Activated CD4-positive, alpha-beta memory T cell treated with anti-CD3 and anti-CD28 coated beads, Interleukin-2, amount 10 ng/mL, durations not matched to agents 7 days and 5 days (primary cell): ENCODE data around the gene ST6GALNAC1. TPM values are rescaled to one million over a fixed set of nuclear protein-coding genes. Genes with fewer than 3 reads are reported as not detected.
A peak's percentile ranks its signal among the peaks of the same experiment; 100 is the strongest.
"Not testable (repeated sequence)": the region's sequence is repeated elsewhere in the genome, so short reads cannot be mapped to it uniquely, and the experiment has no call there.

Experiments used
- CTCF ChIA-PET: fragments of 350-600 bp; sonication (Branson Sonifier 250); formaldehyde crosslinking; loops from one replicate; lab custom pipeline; 2021; ENCODE audit warnings: antibody characterized with exemption, inconsistent platforms; lab: Charles Lee
- POLR2A ChIA-PET: fragments of 350-600 bp; sonication (Branson Sonifier 250); formaldehyde crosslinking; loops from one replicate; lab custom pipeline; 2021; ENCODE audit warnings: antibody characterized with exemption; lab: Charles Lee
- DNase-seq: peaks from one replicate; pipeline ENCODE4 v3.0.0-alpha.2; 2020
- H3K27ac Mint-ChIP-seq: one replicate; pipeline ENCODE4 v1.8.0; 2021; ENCODE audit warnings: mild to moderate bottlenecking, mixed read lengths
- H3K27me3 Mint-ChIP-seq: one replicate; pipeline ENCODE4 v1.8.0; 2021; ENCODE audit warnings: mixed read lengths
- H3K36me3 Mint-ChIP-seq: one replicate; pipeline ENCODE4 v1.8.0; 2021; ENCODE audit warnings: low read depth, mixed read lengths
- H3K4me1 Mint-ChIP-seq: one replicate; pipeline ENCODE4 v1.8.0; 2021; ENCODE audit warnings: mixed read lengths
- H3K4me3 Mint-ChIP-seq: one replicate; pipeline ENCODE4 v1.8.0; 2021; ENCODE audit warnings: mild to moderate bottlenecking, mixed read lengths
- H3K9me3 Mint-ChIP-seq: one replicate; pipeline ENCODE4 v1.8.0; 2021; ENCODE audit warnings: mixed read lengths
- total RNA-seq, 2 experiments: library from RNA; stranded (reverse); gene quantifications; one replicate each; pipeline ENCODE4 v1.2.3, GENCODE V29; 2021

Gene ST6GALNAC1
- total RNA-seq, 2 experiments from 2014 or later, result 3.1 to 4.0 TPM

GRCh38 chr17:76657505-76658241, 14.1 kb upstream of the ST6GALNAC1 start:
- ChIA-PET POLR2A (interaction anchor here (1.0 to 3.4 kb wide), 2 partner anchors 14 to 80 kb away, joined by 4 to 13 read pairs; partner anchors contain the start of gene MFSD11), CTCF (interaction anchor here (1.8 kb wide), 1 partner anchor 23 kb away, joined by 5 read pairs; no protein-coding TSS in a partner anchor)
- DNase-seq, result no peak
- H3K4me3 Mint-ChIP-seq, result no peak overlapping the region
- H3K27ac Mint-ChIP-seq, result no peak overlapping the region
- H3K27me3 Mint-ChIP-seq, result peaks cover 2% of the 10 kb centered on the region
- H3K9me3 Mint-ChIP-seq, result no peaks in the 10 kb centered on the region
- H3K4me1 Mint-ChIP-seq, result peaks cover 32% of the 10 kb centered on the region
- H3K36me3 Mint-ChIP-seq, result peaks cover 9% of the 10 kb centered on the region

GRCh38 chr17:76654408-76654807, 10.9 kb upstream of the ST6GALNAC1 start:
- ChIA-PET POLR2A (no interaction called here), CTCF (interaction anchor here (0.6 kb wide), 1 partner anchor 92 kb away, joined by 3 read pairs; no protein-coding TSS in a partner anchor)
- Mint-ChIP-seq H3K4me3 (no peak overlapping the region), H3K36me3 (peaks cover 3% of the 10 kb centered on the region), H3K27me3 (peaks cover 15% of the 10 kb centered on the region), H3K27ac (no peak overlapping the region), H3K4me1 (peaks cover 20% of the 10 kb centered on the region), H3K9me3 (no peaks in the 10 kb centered on the region)
- no peak for DNase-seq

GRCh38 chr17:76650504-76650903, 6.9 kb upstream of the ST6GALNAC1 start:
- ChIA-PET POLR2A (no interaction called here), CTCF (no interaction called here)
- no peak for DNase-seq
- peaks cover 2% of the 10 kb centered on the region for H3K36me3 Mint-ChIP-seq
- no peak overlapping the region for H3K4me3 Mint-ChIP-seq
- peaks cover 5% of the 10 kb centered on the region for H3K4me1 Mint-ChIP-seq
- H3K9me3 Mint-ChIP-seq, result no peaks in the 10 kb centered on the region
- H3K27me3 Mint-ChIP-seq, result peaks cover 22% of the 10 kb centered on the region
- no peak overlapping the region for H3K27ac Mint-ChIP-seq

- H3K27me3 Mint-ChIP-seq, result peaks cover 19% of the 10 kb centered on the region
- H3K4me1 Mint-ChIP-seq, result peaks cover 20% of the 10 kb centered on the region
- no peak overlapping the region for H3K4me3 Mint-ChIP-seq
- H3K9me3 Mint-ChIP-seq, result no peaks in the 10 kb centered on the region
- H3K27ac Mint-ChIP-seq, result no peak overlapping the region
- POLR2A ChIA-PET, result no interaction called here
- peaks cover 2% of the 10 kb centered on the region for H3K36me3 Mint-ChIP-seq
- DNase-seq, result no peak
- CTCF ChIA-PET, result interaction anchor here (1.3 kb wide), 1 partner anchor 24 kb away, joined by 4 read pairs; no protein-coding TSS in a partner anchor
These were observed 3.2 kb upstream of the ST6GALNAC1 start for GRCh38 chr17:76646712-76647111.

- peaks cover 22% of the 10 kb centered on the region for H3K4me1 Mint-ChIP-seq
- H3K9me3 Mint-ChIP-seq, result no peaks in the 10 kb centered on the region
- H3K27me3 Mint-ChIP-seq, result peaks cover 16% of the 10 kb centered on the region
- H3K4me3 Mint-ChIP-seq, result no peak overlapping the region
- H3K36me3 Mint-ChIP-seq, result peaks cover 2% of the 10 kb centered on the region
- no peak overlapping the region for H3K27ac Mint-ChIP-seq
- ChIA-PET CTCF (interaction anchor here (1.3 kb wide), 1 partner anchor 25 kb away, joined by 4 read pairs; no protein-coding TSS in a partner anchor), POLR2A (no interaction called here)
- DNase-seq, result no peak
These were observed 1.9 kb upstream of the ST6GALNAC1 start for GRCh38 chr17:76645481-76645880.

GRCh38 chr17:76644995-76645394, 1.4 kb upstream of the ST6GALNAC1 start:
- CTCF ChIA-PET, result no interaction called here
- no peak for DNase-seq
- Mint-ChIP-seq H3K4me3 (no peak overlapping the region), H3K4me1 (peaks cover 22% of the 10 kb centered on the region), H3K9me3 (no peaks in the 10 kb centered on the region), H3K36me3 (peaks cover 2% of the 10 kb centered on the region), H3K27ac (no peak overlapping the region), H3K27me3 (peaks cover 16% of the 10 kb centered on the region)
- POLR2A ChIA-PET, result interaction anchor here (1.0 kb wide), 1 partner anchor 145 kb away, joined by 3 read pairs; no protein-coding TSS in a partner anchor

- Mint-ChIP-seq H3K27me3 (peaks cover 15% of the 10 kb centered on the region), H3K9me3 (no peaks in the 10 kb centered on the region), H3K4me3 (peak overlapping the region; percentile 61), H3K4me1 (peaks cover 22% of the 10 kb centered on the region), H3K27ac (peak overlapping the region; percentile 49), H3K36me3 (peaks cover 2% of the 10 kb centered on the region)
- ChIA-PET CTCF (interaction anchor here (1.6 kb wide), 1 partner anchor 39 kb away, joined by 9 read pairs; no protein-coding TSS in a partner anchor), POLR2A (interaction anchor here (0.9 to 1.1 kb wide), 2 partner anchors 29 to 85 kb away, joined by 4 to 10 read pairs; no protein-coding TSS in a partner anchor)
- no peak for DNase-seq
These were observed 563 bp downstream of the ST6GALNAC1 start for GRCh38 chr17:76642994-76643393.

GRCh38 chr17:76642032-76642561, 1.5 kb downstream of the ST6GALNAC1 start:
- no peaks in the 10 kb centered on the region for H3K9me3 Mint-ChIP-seq
- no peak overlapping the region for H3K27ac Mint-ChIP-seq
- DNase-seq, result no peak
- POLR2A ChIA-PET, result no interaction called here
- H3K36me3 Mint-ChIP-seq, result peaks cover 2% of the 10 kb centered on the region
- H3K27me3 Mint-ChIP-seq, result peaks cover 15% of the 10 kb centered on the region
- peaks cover 22% of the 10 kb centered on the region for H3K4me1 Mint-ChIP-seq
- H3K4me3 Mint-ChIP-seq, result no peak overlapping the region
- CTCF ChIA-PET, result interaction anchor here (1.0 to 1.8 kb wide), 2 partner anchors 27 to 40 kb away, joined by 3 to 4 read pairs; no protein-coding TSS in a partner anchor

- Mint-ChIP-seq H3K4me3 (no peak overlapping the region), H3K27ac (no peak overlapping the region), H3K4me1 (peaks cover 22% of the 10 kb centered on the region), H3K36me3 (no peaks in the 10 kb centered on the region), H3K9me3 (no peaks in the 10 kb centered on the region), H3K27me3 (peaks cover 13% of the 10 kb centered on the region)
- no peak for DNase-seq
- POLR2A ChIA-PET, result no interaction called here
- CTCF ChIA-PET, result interaction anchor here (1.8 to 2.0 kb wide), 2 partner anchors 18 to 40 kb away, joined by 4 to 7 read pairs; no protein-coding TSS in a partner anchor
These were observed 2.1 kb downstream of the ST6GALNAC1 start for GRCh38 chr17:76641501-76641900.

GRCh38 chr17:76640550-76641380, 2.8 kb downstream of the ST6GALNAC1 start:
- H3K4me3 Mint-ChIP-seq, result no peak overlapping the region
- CTCF ChIA-PET, result interaction anchor here (1.5 to 2.0 kb wide), 3 partner anchors 17 to 41 kb away, joined by 4 to 7 read pairs (median 5); no protein-coding TSS in a partner anchor

GRCh38 chr17:76638263-76638662, 5.3 kb downstream of the ST6GALNAC1 start:
- ChIA-PET CTCF (interaction anchor here (0.9 to 2.4 kb wide), 3 partner anchors 14 to 43 kb away, joined by 3 to 7 read pairs (median 3); no protein-coding TSS in a partner anchor), POLR2A (no interaction called here)
- Mint-ChIP-seq H3K9me3 (no peaks in the 10 kb centered on the region), H3K36me3 (no peaks in the 10 kb centered on the region), H3K27ac (no peak overlapping the region), H3K4me3 (no peak overlapping the region), H3K27me3 (peaks cover 13% of the 10 kb centered on the region), H3K4me1 (peaks cover 8% of the 10 kb centered on the region)
- DNase-seq, result no peak

More at GRCh38 chr17:76640550-76641380, 2.8 kb downstream of the ST6GALNAC1 start:
- H3K27me3 Mint-ChIP-seq, result peaks cover 12% of the 10 kb centered on the region
- H3K9me3 Mint-ChIP-seq, result no peaks in the 10 kb centered on the region
- no peak for DNase-seq
- no peaks in the 10 kb centered on the region for H3K36me3 Mint-ChIP-seq
- POLR2A ChIA-PET, result no interaction called here
- H3K27ac Mint-ChIP-seq, result no peak overlapping the region
- peaks cover 22% of the 10 kb centered on the region for H3K4me1 Mint-ChIP-seq

- not testable (repeated sequence) for H3K36me3 Mint-ChIP-seq, H3K4me1 Mint-ChIP-seq, H3K4me3 Mint-ChIP-seq, H3K27ac Mint-ChIP-seq, DNase-seq, H3K9me3 Mint-ChIP-seq
- CTCF ChIA-PET, result interaction anchor here (1.1 kb wide), 1 partner anchor 65 kb away, joined by 3 read pairs; no protein-coding TSS in a partner anchor
- peaks cover 13% of the 10 kb centered on the region for H3K27me3 Mint-ChIP-seq
- POLR2A ChIA-PET, result interaction anchor here (0.7 kb wide), 1 partner anchor 16 kb away, joined by 3 read pairs; no protein-coding TSS in a partner anchor
These were observed 6.9 kb downstream of the ST6GALNAC1 start for GRCh38 chr17:76636486-76637206.
